GM21786 (cell line): ENCODE measurements around the gene MGAT5B.

Experiments
- ATAC-seq: cut with Tn5 transposase; IDR thresholded peaks from one replicate; pipeline ENCODE4 v1.9.1; 2021; ENCODE audit not compliant: unreplicated experiment

The MGAT5B gene

DNA sequence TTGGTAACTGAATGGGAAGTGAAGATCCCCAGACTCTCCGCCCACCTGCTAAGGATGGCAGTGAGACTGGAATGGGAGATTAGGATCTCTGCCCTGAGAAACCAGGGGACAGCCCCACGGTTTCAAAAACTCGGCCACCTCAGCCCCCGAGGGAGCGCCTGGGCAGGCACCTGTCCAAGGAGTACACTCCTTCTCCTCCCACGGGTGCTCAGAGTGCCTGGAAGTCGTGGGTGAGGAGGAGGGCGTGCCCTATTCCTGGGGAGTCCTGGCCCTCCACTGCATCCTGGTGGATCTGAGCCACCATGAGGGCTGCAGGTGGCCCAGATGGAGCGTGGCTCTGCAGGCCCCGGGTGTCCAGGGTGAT, 78.5 kb downstream of the MGAT5B start:
- no peak for ATAC-seq

DNA sequence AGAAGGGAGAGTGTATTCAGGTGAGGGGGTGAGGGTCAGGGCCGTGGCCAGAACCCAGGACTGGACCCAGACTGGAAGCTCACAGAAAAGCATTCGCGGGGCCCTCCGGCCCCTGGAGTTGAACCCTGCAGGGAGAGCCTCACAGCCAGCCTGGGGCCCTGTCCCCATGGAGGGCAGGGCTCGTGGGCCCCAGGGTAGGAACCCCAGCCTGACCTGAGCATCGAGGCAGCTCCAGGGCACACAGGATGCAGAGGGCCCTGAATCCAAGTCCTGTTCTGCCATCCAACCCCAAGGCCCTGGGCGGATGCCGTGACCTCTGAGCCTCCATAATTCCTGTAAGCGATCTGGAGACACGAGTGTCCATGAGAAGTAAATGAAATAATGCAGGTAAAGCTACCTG, 79.1 kb downstream of the MGAT5B start:
- ATAC-seq = no peak

DNA sequence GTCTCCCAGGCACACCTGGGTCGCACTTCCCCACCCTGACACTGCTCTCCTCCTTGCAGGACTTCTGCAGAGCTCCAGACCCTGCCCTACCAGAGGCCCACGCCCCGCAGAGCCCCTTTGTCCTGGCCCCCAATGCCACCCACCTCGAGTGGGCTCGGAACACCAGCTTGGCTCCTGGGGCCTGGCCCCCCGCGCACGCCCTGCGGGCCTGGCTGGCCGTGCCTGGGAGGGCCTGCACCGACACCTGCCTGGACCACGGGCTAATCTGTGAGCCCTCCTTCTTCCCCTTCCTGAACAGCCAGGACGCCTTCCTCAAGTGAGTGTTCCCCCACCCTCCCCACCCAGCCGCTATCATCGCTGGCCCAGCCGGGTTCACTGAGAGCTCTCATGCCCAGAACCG, 79.6 kb downstream of the MGAT5B start:
- ATAC-seq = no peak

DNA sequence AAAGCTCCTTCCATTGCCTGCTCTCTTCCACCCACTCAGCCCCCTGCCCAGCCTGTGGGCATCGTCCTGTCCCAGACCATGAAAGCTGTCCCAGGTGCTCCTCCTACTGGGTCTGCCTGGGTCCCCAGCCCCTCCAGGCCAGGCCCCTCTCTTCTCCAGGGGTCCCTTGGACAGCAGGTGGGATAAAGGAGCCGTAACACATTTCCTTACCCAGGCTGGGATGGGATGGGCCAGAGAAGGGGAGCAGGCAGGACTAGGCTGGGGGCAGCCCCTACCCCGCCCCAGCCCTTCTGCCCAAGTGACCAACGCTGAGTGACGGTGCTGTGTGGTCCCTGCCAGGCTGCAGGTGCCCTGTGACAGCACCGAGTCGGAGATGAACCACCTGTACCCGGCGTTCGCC, 80.1 kb downstream of the MGAT5B start:
- ATAC-seq = no peak

DNA sequence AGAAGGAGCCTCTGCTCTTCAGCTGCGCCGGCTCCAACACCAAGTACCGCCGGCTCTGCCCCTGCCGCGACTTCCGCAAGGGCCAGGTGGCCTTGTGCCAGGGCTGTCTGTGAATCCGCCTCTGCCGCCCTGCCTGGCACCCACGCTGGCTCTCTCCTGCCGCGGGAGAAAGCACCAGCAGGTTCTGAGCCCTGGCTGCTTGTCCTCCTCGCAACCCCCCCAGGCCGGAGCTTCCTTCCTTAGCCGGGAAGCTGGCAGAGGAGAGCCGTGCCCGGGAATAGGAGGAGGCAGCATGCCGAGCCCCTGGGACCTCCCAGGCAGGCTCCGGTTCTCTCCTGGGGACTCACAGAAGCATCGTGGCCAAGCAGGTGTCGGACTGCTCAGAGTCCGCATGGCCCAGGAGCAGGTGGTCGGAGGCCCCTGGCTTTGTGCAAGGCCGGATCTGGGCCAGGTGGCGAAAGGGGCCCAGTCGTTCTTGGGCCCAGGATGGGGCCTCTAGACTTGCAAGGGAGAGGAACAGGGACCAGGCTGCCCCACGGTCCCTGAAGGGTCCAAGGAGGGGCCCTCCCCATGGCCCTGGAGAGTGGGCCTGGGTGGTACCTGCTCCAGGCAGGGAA, 80.6 kb downstream of the MGAT5B start:
- ATAC-seq = no peak

DNA sequence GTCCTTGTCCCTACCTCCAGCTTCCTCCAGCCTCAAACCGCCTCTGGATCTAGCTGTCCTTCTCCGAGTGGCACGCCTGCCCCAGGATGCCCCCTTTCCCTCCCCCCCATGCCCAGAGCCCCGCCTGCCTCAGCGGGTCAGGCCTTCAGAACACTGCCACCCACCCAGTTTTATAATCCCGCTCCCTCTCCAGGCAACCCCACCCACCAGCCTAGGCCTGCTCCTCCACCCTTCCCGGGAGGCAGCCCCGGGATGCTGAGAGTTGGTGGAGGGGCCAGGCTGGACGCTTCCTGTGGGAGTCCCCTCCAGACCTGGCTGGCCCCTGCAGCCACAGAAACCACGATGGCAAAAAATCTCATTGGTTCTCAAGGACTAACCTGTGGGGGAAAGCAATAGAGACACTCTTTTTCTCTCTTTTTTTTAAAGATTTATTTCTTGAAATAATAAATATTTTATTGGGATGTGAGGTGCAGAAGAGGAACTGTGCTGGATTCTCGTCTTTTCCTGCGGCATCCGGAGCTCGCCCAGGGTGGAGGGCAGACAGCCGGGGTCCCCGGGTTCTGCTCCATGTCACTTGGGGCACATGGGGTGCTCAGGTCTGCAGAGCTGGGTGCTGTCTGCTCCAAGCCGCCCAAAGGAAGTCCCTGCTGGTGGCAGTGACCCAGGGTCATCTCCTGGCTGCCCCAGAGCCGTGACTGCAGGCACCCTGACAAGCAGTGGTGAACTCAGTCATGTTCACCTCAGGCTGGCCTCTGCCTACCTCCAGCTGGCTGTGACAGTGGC, 81.9 kb downstream of the MGAT5B start:
- no peak for ATAC-seq

DNA sequence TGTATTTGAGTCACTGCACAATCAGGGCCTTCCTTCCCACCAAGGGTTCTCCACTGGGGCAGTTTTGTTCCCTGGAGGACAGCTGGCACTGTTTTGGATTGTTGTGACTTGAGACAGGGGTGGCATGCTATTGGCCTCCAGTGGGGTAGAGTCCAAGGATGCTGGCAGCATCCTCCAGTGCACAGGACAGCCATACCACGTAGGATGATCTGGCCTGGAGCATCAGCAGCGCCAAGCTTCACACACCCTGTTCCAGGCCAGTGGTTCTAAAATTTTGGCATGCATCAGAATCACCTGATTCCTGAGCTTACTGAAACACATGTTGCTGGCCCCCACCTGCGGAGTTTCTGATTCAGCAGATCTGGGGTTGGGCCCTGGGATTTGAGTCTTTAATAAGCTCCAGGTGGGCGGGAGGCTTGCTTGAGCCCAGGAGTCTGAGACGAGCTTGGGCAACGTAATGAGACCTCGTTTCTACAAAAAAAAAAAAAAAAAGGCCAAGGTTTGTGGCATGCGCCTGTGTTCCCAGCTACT, 83.2 kb downstream of the MGAT5B start:
- ATAC-seq = no peak

DNA sequence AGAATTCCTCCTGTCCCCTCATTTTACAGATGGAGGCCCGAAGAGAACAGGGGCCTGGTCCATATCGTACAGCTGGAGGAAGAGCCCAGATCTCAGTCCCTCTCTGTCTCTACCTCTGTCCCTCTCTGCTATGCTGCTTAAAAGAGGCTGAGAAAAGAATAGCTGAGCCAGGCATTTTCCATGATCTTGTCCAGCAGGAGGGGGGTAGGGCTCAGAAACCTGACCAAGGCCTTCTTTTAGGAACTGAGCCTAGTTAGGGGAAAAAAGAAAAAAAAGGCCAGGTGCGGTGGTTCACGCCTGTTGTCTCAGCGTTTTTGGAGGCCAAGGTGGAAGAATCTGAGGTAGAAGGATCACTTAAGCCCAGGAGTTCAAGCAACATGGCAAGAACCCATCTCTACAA, 84.2 kb downstream of the MGAT5B start:
- ATAC-seq = no peak

DNA sequence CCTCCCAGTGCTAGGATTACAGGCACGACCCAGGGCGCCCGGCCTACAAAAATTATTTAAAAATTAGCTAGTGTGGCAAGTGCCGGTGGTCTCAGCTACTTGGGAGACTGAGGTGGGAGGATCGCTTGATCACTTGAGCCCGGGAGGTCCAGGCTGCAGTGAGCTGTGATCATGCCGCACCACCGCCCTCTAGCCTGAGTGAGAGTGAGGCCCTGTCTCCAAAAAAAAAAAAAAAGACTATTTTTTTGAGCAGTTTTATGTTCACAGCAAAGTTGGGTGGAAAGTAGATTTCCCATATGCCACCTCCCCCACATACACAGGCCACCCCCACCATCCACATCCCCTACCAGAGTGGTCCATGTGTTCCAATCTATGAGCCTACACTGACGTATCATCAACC, 84.9 kb downstream of the MGAT5B start:
- no peak for ATAC-seq

DNA sequence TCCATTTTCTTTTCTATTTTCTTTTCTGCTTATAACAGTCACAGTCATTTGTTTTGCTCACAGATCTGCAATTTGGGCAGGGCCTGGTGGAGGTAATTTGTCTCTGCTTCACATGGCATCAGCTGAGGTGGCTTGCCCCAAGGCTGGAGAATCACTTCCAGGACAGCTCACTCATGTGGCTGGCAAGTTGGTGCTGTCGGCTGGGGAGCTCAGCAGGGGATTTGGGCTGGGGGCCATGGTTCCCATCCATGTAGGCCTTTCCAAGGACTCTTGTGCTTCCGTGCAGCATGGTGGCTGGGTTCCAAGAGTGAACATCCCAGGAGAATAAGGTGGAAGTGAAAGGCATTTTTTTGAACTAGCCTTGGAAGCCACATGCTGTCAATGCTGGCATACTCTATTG, 85.7 kb downstream of the MGAT5B start:
- ATAC-seq = no peak

DNA sequence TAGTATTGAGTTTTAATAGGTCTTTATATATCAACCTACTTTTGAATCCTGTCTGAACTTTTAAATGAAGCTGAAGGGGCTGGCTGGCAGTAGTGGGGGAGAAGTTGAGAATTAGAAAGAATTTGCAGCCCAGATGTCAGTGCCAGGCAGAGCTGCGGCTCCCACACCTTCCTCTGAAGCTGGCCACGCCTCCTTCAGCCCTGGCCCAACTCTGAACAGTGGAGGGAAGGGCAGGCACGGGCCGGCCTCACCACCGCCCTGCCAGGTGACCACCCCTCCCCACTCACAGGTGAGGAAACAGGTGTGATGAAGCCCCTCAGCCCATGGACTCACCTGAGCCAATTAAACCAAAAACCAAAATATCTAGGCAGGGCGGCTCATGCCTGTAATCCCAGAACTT, 87.0 kb downstream of the MGAT5B start:
- no peak for ATAC-seq

DNA sequence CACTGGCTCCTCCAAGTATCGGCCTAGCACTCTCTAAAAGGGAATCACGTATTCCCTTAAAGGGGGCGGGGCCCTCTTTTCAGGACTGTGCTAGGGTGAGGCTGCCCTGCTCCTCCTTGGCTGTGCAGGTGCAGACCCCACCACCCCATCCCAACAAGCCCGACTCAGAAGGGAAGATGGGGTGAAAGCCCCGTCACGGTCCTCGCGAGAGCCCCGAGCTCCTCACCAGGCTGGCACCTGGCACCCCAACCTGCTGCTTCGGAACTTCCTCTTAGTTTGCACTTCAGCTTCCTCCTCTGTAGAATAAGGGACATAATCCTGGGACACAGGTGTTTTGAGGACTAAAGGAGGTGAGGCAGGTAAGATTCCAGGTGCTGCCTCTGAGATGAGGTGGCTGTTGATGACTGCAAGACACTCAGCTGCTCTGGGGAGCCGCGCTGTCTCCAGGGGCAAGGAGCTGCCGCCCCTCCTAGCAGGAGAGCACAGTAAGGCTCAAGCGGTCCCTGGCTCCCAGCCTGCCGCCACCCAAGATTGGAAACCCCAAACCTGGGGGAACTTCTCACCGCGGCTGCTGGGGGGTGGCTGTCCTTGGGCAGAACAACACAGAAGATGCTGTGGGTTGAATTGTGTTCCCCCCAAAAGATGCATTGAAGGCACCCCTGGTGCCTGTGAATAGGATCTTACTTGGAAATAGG, 88.8 kb downstream of the MGAT5B start:
- ATAC-seq = no peak

DNA sequence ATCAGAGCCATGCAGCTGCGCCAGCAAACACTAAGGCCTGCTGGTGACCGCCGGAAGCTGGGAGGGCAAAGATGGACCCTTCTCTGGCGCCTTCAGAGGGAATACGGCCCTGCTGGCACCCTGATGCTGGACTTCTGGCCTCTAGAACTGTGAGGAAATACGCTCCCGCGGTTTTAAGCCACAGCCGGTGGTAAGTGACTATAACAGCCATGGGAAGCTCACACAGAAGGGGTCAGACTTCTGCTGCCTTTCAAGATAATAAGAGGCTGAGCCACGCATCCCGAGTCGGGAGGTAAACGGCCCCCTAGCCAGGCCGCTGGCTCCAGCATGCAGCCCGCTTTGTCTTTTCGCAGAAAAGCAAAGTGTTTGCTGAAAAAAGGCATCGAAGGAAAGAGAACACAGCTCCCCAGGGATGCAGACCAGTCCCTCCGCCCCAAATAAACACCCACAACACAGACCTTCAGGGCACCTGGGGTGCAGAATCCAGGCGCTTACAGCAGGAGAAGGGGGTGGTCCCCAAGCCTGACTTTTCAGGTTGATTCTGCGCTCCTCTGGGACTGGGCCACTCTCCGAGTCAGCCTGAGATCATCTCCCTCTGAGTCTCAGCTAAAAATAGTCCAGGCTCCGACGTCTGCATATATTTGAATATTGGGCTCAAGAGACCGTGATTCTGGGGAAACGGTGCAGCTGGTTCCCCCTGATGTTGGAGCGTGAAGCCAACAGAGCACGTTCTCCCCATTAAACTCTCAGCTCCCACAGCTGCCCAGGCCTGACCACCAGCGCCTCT, 89.7 kb downstream of the MGAT5B start:
- ATAC-seq = no peak

DNA sequence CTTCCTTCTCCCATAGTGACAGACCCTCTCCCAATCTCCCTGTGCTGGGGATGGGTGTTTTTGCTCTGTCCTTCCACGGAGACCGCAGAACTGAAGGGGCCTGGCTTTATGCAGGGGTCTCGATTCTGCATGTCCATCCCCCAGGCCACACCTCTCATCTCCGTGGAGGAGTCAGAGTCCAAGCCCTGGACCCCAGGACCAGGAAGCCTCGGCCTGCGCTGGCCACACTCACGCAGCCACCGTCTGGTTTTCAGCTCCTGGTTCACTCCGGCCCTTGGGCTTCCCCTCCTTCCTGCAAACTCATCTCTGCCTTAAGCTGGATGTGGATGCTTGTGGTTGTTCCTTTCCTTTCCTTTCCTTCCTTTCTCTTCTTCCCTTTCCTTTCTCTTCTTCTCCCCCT, 90.8 kb downstream of the MGAT5B start:
- no peak for ATAC-seq

DNA sequence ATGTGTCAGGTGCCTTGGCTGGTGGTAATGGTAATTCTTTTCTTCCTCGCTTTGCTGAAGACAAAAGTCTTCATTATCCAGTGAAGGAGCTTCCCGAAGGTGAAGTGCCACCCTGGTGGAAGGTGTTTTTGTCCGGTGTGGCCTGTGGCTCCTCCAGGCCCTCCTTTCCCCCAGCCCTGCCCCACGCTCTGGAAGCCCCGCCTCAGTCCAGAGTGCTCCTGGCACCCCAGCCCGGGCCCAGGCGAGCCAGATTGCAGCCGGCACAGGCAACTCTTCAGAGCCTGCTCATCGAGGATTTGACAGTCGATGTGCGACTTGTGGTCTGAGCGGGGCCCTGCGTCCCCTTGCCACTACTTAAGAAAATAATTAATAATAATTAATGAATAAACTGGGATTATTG, 93.7 kb downstream of the MGAT5B start:
- ATAC-seq = no peak

DNA sequence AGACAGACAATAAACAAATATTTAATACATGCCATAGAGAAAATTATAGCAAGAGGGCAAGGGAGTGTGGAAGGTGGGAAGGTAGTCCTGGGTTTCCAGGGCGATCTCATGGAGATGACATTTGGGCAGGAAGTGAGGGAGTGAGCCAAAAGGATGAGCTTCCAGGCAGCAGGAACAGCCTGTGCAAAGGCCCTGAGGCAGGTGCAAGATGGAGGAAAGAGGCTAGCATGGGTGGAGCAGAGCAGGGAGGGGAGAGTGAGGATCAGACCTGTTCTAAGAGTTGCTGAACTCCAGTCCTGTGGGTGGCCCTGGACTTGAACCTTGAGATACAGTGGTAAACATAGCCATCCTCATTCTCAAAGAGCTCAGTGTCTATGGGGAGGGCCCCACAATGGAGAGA, 94.7 kb downstream of the MGAT5B start:
- ATAC-seq = no peak

DNA sequence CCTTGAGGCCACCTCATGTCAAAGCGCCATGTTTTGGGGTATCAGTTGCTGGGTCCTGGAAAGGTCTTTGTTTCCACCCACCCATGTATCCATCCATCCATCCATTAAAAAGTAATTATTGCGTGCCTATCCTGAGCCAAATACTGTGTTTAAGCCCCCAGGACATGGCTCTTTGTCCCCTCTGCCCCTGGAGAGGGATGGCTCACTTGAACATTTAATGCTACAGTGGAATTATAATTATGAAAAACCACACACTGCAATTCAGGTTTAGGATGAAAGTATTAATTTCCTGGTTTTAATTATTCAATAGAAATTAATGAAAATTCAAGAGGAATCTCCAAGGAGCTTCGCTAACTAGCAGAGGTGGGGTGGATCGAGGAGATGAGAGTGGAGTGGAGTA, 97.8 kb downstream of the MGAT5B start:
- ATAC-seq = no peak

DNA sequence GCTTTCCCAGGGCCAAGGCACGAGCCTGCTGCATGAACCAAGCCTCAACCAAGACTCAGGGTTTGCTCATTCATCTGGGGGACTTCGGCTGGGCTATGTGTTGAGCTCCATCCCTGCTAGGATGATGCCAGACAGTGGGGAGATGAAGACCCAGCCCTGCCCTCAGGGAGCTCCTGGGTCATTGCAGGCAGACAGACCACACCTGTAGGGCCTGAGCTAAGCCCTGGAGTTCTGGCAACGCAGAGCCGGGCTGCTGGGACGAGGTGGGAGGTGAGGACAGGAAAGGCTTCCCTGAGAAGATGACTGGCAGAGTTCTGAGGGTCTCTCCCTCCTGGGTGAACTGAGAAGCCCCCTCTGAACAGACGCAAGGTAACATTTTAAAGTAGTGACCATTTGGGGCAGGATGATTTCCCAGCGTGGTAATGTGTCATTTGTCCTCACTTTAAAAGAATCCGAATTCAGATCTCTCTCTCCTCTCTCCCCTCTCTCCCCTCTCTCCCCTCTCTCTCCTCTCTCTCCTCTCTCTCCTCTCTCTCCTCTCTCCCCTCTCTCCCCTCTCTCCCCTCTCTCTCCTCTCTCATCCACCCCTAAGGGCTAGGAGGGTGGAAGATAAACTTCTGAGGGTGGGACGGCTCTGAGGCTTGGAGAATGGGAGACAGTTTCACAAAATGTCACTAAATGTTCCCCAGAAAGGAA, 98.4 kb downstream of the MGAT5B start:
- ATAC-seq = no peak

DNA sequence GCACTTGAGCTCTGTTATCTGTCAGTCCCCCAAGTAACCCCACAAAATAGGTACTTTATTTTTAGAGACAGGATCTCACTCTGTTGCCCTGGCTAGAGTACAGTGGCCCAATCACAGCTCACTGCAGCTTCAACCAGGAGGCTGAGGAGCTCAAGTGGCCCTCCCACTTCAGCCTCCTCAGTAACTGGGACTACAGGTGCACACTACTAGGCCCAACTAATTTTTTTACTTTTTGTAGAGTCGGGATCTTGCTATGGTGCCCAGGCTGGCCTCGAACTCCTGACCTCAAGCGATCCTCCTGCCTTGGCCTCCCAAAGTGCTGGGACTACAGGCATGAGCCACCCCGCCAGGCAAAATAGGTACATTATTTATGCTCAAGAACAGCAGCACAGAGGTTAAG, 99.6 kb downstream of the MGAT5B start:
- ATAC-seq = no peak

DNA sequence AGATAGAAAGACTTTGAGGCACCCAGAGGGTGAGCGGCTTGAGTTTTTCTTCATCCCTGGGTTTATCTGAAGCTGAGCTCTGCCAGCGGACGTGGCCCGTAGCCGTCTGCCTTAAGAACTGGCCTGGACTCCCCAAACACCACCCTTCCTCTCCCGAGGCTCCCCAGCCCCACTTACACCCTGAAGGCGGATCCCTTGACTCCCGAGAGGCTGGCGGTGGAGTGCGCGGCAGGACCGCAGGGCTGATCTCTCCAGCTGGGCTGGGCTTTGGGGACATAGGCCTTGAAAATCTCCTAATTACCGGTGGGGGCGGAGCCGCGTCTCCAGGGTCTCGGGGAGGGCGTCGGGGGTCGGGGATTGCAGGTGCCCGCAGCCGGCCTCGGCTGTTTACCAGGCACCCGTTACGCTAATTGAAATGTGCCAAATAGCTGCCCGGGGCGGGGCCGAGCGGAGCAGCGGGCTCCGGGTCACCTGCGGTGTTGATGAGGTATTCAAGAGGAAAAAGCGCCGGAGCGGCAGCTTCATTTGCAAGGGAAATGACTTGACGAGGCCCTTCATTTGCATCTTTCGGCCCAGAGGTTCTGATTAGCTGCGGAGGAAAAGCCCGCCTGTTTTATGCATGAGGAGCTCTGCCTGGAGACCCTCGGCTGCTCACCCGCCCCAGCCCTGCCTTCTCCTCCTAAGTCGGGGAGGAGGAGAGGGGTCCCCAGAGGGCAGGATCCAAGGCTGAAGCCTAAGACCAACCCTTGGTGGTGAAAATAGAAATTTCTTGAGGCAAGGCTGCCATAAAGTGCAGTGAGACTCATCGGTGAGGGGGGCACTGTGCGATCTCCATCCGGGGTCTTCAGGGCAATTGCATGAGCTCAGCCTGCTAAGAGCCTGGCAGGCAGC, 100.7 kb downstream of the MGAT5B start:
- ATAC-seq = no peak
